HEK293T (cell line): ENCODE measurements around the gene MSH3.

Experiments used
- BHLHE40 ChIP-seq: fragments of 450-650 bp; IDR thresholded peaks from 2 replicates; pipeline ENCODE4 v1.6.1; 2016; ENCODE audit warnings: mild to moderate bottlenecking, moderate library complexity, borderline replicate concordance
- L3MBTL2 ChIP-seq: fragments of 450-650 bp; conservative IDR thresholded peaks from 2 replicates; pipeline ENCODE4 v1.6.1; 2016; ENCODE audit warnings: mild to moderate bottlenecking
- SP1 ChIP-seq: fragments of 450-650 bp; IDR thresholded peaks from 2 replicates; pipeline ENCODE4 v1.6.1; 2017
- TARDBP ChIP-seq: fragments of 450-650 bp; IDR thresholded peaks from 2 replicates; pipeline ENCODE4 v1.6.1; 2016

GRCh38 chr5:80695666-80696065 is 41.2 kb downstream of the MSH3 start:
- TF ChIP-seq SP1 (no peak), BHLHE40 (no peak), L3MBTL2 (no peak), TARDBP (no peak)
